Measurements from ENCODE around the gene CACNA1B.

GRCh38 chr9:137879052-137879451, 1.5 kb downstream of the CACNA1B start:
- TF ChIP-seq CTCF (IDR thresholded peaks at IDR 0.05) (no peak), EZH2 (IDR thresholded peaks at IDR 0.05; ENCODE audit: borderline replicate concordance, insufficient read depth, low read depth, low read length, poor library complexity, severe bottlenecking) (no peak)
